Measurements from ENCODE around the gene MPP2.

GRCh38 chr17:43928609-43929008 lies 21.3 kb upstream of the MPP2 start:
- TF ChIP-seq, protein P1, sequence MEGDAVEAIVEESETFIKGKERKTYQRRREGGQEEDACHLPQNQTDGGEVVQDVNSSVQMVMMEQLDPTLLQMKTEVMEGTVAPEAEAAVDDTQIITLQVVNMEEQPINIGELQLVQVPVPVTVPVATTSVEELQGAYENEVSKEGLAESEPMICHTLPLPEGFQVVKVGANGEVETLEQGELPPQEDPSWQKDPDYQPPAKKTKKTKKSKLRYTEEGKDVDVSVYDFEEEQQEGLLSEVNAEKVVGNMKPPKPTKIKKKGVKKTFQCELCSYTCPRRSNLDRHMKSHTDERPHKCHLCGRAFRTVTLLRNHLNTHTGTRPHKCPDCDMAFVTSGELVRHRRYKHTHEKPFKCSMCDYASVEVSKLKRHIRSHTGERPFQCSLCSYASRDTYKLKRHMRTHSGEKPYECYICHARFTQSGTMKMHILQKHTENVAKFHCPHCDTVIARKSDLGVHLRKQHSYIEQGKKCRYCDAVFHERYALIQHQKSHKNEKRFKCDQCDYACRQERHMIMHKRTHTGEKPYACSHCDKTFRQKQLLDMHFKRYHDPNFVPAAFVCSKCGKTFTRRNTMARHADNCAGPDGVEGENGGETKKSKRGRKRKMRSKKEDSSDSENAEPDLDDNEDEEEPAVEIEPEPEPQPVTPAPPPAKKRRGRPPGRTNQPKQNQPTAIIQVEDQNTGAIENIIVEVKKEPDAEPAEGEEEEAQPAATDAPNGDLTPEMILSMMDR (IDR thresholded peaks at IDR 0.05) = no peak
- no peak for TF ChIP-seq POLR2A (IDR thresholded peaks at IDR 0.05)
